Gastroesophageal sphincter (tissue), 3 donors: ENCODE data around the gene LY6G5C.

ENCODE experiments used
- POLR2A ChIP-seq, 2 donors: fragments of 450-650 bp; IDR thresholded peaks; one replicate each; pipeline ENCODE4 v1.6.1; 2017; ENCODE audit warnings: antibody characterized with exemption in 2 of 2, mild to moderate bottlenecking in 2 of 2, moderate library complexity in 1 of 2
- POLR2AphosphoS5 ChIP-seq: sonication (generic); formaldehyde crosslinking; IDR thresholded peaks from one replicate; pipeline ENCODE4 v1.6.1; 2017; ENCODE audit warnings: antibody characterized with exemption
- TF ChIP-seq, protein P1 (sequence below), 4 experiments: fragments of 200-600 bp in 2 of 4; fragments of 450-650 bp in 2 of 4; sonication (generic) in 1 of 4; IDR thresholded peaks; one replicate each; pipeline ENCODE4 v1.5.1; 2017 to 2019; ENCODE audit warnings: antibody characterized with exemption in 4 of 4, mild to moderate bottlenecking in 2 of 4, moderate library complexity in 2 of 4

DNA sequence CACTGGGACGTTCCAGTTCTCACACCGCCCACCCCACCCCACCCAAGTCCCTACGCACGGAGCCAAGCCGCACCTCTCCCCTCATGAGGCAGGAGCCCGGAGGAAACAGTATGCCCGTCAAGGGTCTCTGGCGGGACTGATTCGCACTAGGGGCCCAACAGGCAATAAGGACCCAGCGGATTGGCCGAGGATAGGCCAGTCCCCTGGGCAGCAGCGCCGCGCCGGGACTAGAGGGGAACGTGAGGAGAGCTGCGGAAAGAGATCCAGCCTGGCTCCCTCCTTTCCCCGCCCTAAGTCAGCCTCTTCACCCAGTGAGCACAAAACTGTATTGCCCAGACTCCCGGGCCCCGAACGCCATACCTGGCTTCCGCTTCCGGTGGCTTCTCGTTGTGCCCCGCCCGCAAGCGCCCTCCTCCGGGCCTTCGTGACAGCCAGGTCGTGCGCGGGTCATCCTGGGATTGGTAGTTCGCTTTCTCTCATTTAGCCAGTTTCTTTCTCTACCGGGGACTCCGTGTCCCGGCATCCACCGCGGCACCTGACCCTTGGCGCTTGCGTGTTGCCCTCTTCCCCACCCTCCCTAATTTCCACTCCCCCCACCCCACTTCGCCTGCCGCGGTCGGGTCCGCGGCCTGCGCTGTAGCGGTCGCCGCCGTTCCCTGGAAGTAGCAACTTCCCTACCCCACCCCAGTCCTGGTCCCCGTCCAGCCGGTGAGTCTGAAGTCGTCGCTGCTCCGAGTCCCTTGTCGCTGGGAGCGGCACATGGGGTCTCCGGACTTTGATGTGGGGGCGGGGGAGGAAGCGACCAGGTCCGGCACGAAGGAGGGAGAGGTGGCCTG, 15.1 kb downstream of the LY6G5C start, which contains the start of gene CSNK2B:
- peak; percentile 61 to 70 for TF ChIP-seq POLR2A (IDR thresholded peaks at IDR 0.05)
- TF ChIP-seq, protein P1, sequence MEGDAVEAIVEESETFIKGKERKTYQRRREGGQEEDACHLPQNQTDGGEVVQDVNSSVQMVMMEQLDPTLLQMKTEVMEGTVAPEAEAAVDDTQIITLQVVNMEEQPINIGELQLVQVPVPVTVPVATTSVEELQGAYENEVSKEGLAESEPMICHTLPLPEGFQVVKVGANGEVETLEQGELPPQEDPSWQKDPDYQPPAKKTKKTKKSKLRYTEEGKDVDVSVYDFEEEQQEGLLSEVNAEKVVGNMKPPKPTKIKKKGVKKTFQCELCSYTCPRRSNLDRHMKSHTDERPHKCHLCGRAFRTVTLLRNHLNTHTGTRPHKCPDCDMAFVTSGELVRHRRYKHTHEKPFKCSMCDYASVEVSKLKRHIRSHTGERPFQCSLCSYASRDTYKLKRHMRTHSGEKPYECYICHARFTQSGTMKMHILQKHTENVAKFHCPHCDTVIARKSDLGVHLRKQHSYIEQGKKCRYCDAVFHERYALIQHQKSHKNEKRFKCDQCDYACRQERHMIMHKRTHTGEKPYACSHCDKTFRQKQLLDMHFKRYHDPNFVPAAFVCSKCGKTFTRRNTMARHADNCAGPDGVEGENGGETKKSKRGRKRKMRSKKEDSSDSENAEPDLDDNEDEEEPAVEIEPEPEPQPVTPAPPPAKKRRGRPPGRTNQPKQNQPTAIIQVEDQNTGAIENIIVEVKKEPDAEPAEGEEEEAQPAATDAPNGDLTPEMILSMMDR (IDR thresholded peaks at IDR 0.05) = peak in 1 of 4 experiments; percentile 18
- peak; percentile 71 for TF ChIP-seq POLR2AphosphoS5
